Muscle layer of duodenum (tissue), 2 donors: ENCODE results near the gene KCNK7.

Experiments
- H3K27ac ChIP-seq: one replicate; pipeline ENCODE4 v1.7.0; 2013; ENCODE audit warnings: mild to moderate bottlenecking, low read length
- H3K27me3 ChIP-seq: one replicate; pipeline ENCODE4 v1.7.0; 2013; ENCODE audit warnings: low read depth, mild to moderate bottlenecking, control low read depth, low read length
- H3K36me3 ChIP-seq, 2 donors: one replicate each; pipeline ENCODE4 v1.7.0; 2013; ENCODE audit warnings: low read length in 2 of 2, control low read depth in 1 of 2, mild to moderate bottlenecking in 1 of 2; ENCODE audit not compliant: insufficient read depth in 2 of 2, control insufficient read depth in 1 of 2
- H3K4me1 ChIP-seq, 2 donors: one replicate each; pipeline ENCODE4 v1.7.0; 2013; ENCODE audit warnings: low read length in 2 of 2, mild to moderate bottlenecking in 2 of 2, control low read depth in 1 of 2, moderate library complexity in 1 of 2; ENCODE audit not compliant: insufficient read depth in 2 of 2, control insufficient read depth in 1 of 2
- H3K4me3 ChIP-seq, 2 donors: one replicate each; pipeline ENCODE4 v1.7.0; 2013; ENCODE audit warnings: low read length in 2 of 2, low read depth in 1 of 2, mild to moderate bottlenecking in 1 of 2
- H3K9me3 ChIP-seq, 2 donors: one replicate each; pipeline ENCODE4 v1.7.0; 2013; ENCODE audit warnings: low read length in 2 of 2, control low read depth in 1 of 2, mild to moderate bottlenecking in 1 of 2; ENCODE audit not compliant: control insufficient read depth in 1 of 2
- donor health status: healthy.

Gene KCNK7

DNA sequence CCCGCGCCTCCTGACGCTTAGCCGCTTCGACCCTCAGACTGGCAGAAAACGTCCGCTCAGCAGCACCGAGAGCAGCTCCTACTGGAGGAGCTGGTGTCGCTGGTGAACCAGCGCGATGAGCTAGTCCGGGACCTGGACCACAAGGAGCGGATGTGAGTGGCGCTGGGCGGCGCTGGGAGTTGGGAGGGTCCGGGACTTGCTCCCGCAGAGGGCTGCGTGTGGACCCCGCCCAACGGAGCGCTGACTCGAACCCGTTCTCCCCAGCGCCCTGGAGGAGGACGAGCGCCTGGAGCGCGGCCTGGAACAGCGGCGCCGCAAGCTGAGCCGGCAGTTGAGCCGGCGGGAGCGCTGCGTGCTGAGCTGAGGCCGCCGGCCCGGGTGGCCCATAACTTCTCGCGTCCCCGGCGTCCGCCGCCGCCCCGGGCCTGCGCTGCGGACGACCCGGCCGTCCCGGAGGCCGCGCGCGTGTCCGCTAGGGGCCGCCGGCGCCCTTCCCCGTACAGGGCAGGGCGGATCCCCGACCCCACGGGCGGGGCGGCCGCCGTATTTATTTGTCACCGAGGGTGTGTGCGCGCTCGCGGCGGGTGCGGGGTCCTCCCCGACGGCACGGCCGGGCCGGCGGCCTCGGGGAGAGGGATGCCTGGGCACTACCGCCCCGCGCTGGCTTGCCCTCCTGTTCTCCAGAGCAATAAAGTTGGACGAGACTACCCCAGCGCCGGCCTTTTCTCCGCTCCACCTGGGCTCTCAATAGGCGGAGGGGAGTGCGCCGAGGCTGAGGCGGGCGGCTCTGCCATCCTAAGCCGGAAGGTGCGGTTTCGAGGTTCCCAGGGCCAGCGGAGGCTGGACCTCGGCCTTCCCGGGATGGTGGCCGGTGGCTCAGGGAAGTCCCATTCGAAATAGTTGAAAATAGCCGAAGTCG, 3.4 kb downstream of the KCNK7 start:
- Histone ChIP-seq H3K27me3 (no peaks in the 10 kb centered on the region), H3K4me1 (peaks cover 13 to 58% of the 10 kb centered on the region in 2 donors), H3K36me3 (peaks cover 4 to 31% of the 10 kb centered on the region in 2 donors), H3K27ac (no peak overlapping the region), H3K4me3 (no peak overlapping the region), H3K9me3 (no peaks in the 10 kb centered on the region)

GRCh38 chr11:65590240-65590738, 5.3 kb downstream of the KCNK7 start:
- peaks cover 20 to 73% of the 10 kb centered on the region in 2 donors for H3K4me1 ChIP-seq

DNA sequence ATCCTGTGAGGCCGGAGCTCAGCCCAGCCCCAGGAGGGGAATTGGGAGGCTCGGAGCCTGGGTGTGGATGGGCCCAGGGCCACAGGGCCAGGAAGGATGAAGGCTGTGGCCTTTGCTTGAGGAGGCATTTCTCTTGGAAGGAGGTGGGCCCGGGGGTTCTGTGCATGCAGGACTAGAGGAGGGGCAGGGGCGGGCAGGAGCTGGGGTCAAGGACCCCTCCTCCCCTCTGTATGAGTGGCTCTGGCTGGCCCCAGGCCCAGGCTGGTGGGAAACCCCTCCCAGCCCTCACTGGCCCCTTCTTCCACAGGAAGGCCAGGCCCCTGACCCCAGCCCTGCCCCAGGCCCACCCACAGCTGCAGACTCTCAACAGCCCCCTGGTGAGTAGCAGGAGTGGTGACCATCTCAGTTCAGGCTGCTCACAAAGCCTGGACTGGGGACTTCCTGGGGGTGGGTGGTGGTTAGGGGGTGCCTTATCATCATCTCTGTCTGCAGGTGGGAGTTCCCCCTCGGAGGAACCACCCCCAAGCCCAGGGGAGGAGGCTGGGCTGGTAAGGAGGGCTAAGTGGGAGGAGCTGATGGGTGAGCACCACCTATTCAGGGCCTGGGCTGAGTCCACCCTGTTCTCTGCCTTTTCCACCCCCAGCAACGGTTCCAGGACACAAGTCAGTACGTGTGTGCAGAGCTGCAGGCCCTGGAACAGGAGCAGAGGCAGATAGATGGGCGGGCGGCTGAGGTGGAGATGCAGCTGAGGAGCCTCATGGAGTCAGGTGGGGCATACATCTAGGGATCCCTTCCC, 6.0 kb downstream of the KCNK7 start:
- peaks cover 20 to 72% of the 10 kb centered on the region in 2 donors for H3K4me1 ChIP-seq
- H3K27me3 ChIP-seq: no peaks in the 10 kb centered on the region
- H3K27ac ChIP-seq: no peak overlapping the region

More at GRCh38 chr11:65590240-65590738, 5.3 kb downstream of the KCNK7 start:
- H3K27me3 ChIP-seq: no peaks in the 10 kb centered on the region
- H3K9me3 ChIP-seq: no peaks in the 10 kb centered on the region
- H3K4me3 ChIP-seq: no peak overlapping the region
- H3K27ac ChIP-seq: no peak overlapping the region
- H3K36me3 ChIP-seq: peaks cover 13 to 44% of the 10 kb centered on the region in 2 donors

GRCh38 chr11:65588199-65589054, 7.2 kb downstream of the KCNK7 start:
- peaks cover 18 to 71% of the 10 kb centered on the region in 2 donors for H3K4me1 ChIP-seq
- no peaks in the 10 kb centered on the region for H3K9me3 ChIP-seq
- H3K4me3 ChIP-seq: no peak overlapping the region
- H3K27me3 ChIP-seq: no peaks in the 10 kb centered on the region
- H3K27ac ChIP-seq: peak overlapping the region; percentile 79
- H3K36me3 ChIP-seq: peaks cover 13 to 44% of the 10 kb centered on the region in 2 donors

More for the DNA sequence above, 6.0 kb downstream of the KCNK7 start:
- no peaks in the 10 kb centered on the region for H3K9me3 ChIP-seq
- H3K4me3 ChIP-seq: no peak overlapping the region
- peaks cover 13 to 44% of the 10 kb centered on the region in 2 donors for H3K36me3 ChIP-seq

GRCh38 chr11:65586676-65587075, 8.9 kb downstream of the KCNK7 start:
- Histone ChIP-seq H3K9me3 (no peaks in the 10 kb centered on the region), H3K4me1 (peaks cover 16 to 60% of the 10 kb centered on the region in 2 donors), H3K4me3 (peak overlapping the region in 1 of 2 donors; percentile 17), H3K27me3 (no peaks in the 10 kb centered on the region), H3K36me3 (peaks cover 18 to 35% of the 10 kb centered on the region in 2 donors), H3K27ac (no peak overlapping the region)

- H3K9me3 ChIP-seq: no peaks in the 10 kb centered on the region
- H3K27me3 ChIP-seq: no peaks in the 10 kb centered on the region
- peaks cover 16 to 60% of the 10 kb centered on the region in 2 donors for H3K4me1 ChIP-seq
- no peak overlapping the region for H3K27ac ChIP-seq
- H3K36me3 ChIP-seq: peaks cover 19 to 36% of the 10 kb centered on the region in 2 donors
- no peak overlapping the region for H3K4me3 ChIP-seq
These were observed 9.4 kb downstream of the KCNK7 start for GRCh38 chr11:65586247-65586630.

GRCh38 chr11:65585396-65586246, 10.0 kb downstream of the KCNK7 start:
- no peak overlapping the region for H3K4me3 ChIP-seq
- peaks cover 16 to 60% of the 10 kb centered on the region in 2 donors for H3K4me1 ChIP-seq
- peaks cover 22 to 40% of the 10 kb centered on the region in 2 donors for H3K36me3 ChIP-seq
- H3K27ac ChIP-seq: no peak overlapping the region
- no peaks in the 10 kb centered on the region for H3K27me3 ChIP-seq
- no peaks in the 10 kb centered on the region for H3K9me3 ChIP-seq

DNA sequence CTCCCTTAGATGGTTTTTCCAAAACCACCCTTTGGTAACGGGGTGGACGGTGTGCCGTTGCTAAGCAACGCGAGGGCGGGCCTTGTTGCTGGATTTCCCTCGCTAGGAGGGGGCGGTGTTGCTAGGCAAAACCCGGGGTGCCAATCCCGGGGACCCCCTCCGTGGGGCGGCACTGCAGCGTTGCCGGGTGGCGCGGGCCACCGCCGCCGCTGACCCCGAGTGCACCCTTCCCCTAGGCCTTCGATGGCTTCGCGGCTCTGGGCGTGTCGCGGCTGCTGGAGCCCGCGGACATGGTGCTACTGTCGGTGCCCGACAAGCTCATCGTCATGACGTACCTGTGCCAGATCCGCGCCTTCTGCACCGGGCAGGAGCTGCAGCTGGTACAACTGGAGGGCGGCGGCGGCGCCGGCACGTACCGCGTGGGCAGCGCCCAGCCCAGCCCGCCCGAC, 10.9 kb downstream of the KCNK7 start:
- no peak overlapping the region for H3K4me3 ChIP-seq
- H3K27ac ChIP-seq: no peak overlapping the region
- H3K27me3 ChIP-seq: no peaks in the 10 kb centered on the region
- no peaks in the 10 kb centered on the region for H3K9me3 ChIP-seq
- peaks cover 27 to 40% of the 10 kb centered on the region in 2 donors for H3K36me3 ChIP-seq
- H3K4me1 ChIP-seq: peaks cover 16 to 53% of the 10 kb centered on the region in 2 donors

DNA sequence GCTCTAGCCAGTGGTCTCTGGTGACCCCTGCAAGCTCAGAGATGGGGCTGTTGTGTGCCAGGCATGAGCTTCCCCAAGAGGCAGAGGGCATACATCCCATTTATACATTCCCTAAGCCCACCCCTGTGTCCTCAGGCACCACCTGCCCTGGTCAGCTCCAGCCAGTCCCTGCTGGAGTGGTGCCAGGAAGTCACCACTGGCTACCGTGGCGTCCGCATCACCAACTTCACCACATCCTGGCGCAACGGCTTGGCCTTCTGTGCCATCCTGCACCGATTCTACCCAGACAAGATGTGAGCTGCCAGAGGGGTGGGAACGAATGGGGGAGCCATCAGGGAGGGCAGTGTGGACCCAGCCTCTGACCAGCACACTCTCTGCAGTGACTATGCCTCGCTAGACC, 11.5 kb downstream of the KCNK7 start:
- Histone ChIP-seq H3K27me3 (no peaks in the 10 kb centered on the region), H3K4me1 (peaks cover 16 to 47% of the 10 kb centered on the region in 2 donors), H3K27ac (no peak overlapping the region), H3K9me3 (no peaks in the 10 kb centered on the region), H3K36me3 (peaks cover 28 to 44% of the 10 kb centered on the region in 2 donors), H3K4me3 (no peak overlapping the region)

DNA sequence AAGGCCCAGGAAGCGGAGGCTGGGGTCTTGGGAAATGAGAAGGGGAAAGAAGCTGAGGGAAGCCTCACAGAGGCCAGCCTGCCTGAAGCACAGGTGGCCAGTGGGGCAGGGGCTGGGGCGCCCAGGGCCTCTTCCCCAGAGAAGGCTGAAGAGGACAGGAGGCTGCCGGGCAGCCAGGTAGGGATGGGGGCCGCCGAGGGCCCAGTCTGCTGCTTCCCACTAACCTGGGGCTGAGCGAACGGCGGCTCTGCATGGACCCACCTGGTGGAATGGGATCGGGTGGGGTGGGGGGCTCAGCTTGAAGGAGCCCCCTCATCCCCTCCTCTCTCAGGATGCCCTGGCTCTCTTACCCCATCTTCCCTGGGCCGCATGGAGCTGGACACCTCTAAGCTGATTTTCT, 12.0 kb downstream of the KCNK7 start:
- Histone ChIP-seq H3K27me3 (no peaks in the 10 kb centered on the region), H3K36me3 (peaks cover 31 to 44% of the 10 kb centered on the region in 2 donors), H3K4me1 (peaks cover 18 to 49% of the 10 kb centered on the region in 2 donors), H3K4me3 (no peak overlapping the region), H3K27ac (no peak overlapping the region), H3K9me3 (no peaks in the 10 kb centered on the region)
